T-cell (primary cell): ENCODE data around the gene SLAIN2. TPM values are rescaled to one million over a fixed set of nuclear protein-coding genes. Genes with fewer than 3 reads are reported as not detected.
"Not testable (repeated sequence)": the region's sequence is repeated elsewhere in the genome, so short reads cannot be mapped to it uniquely, and the experiment has no call there.

ENCODE experiments used
- ATAC-seq, 4 experiments: fragments of 200-7000 bp in 3 of 4; fragments of 150-1000 bp in 1 of 4; cut with Tn5 transposase; replicated peaks in 1 of 4; 1 replicate in 3 of 4; 2 replicates in 1 of 4; pipeline ENCODE4 v1.10.0; 2021; ENCODE audit warnings: moderate library complexity in 3 of 4, mild to moderate bottlenecking in 2 of 4, moderate number of reproducible peaks in 1 of 4
- CTCF ChIA-PET, 2 donors: fragments of 300-600 bp; sonication (Branson Sonifier 250); formaldehyde crosslinking; loops; one replicate each; lab custom pipeline; 2022; ENCODE audit warnings: antibody characterized with exemption in 2 of 2; lab: Charles Lee
- POLR2A ChIA-PET, 2 donors: fragments of 300-600 bp; sonication (Branson Sonifier 250); formaldehyde crosslinking; loops; one replicate each; lab custom pipeline; 2022; ENCODE audit warnings: antibody characterized with exemption in 2 of 2; lab: Charles Lee
- DNase-seq, 35 experiments: peaks; one replicate each; pipeline versions ENCODE4 v3.0.0 to v3.0.0-alpha.2; 2013 to 2023
- H3K27ac ChIP-seq: one replicate; pipeline ENCODE4 v1.5.1; 2013; ENCODE audit warnings: low read length
- H3K27me3 ChIP-seq, 2 experiments: replicated peaks in 1 of 2; 1 replicate in 1 of 2; 2 replicates in 1 of 2; pipeline versions ENCODE4 v1.6.1 to v1.7.0; 2013; ENCODE audit warnings: low read length in 1 of 2, mixed read lengths in 1 of 2; ENCODE audit not compliant: control insufficient read depth in 2 of 2, insufficient read depth in 2 of 2; ENCODE audit errors: extremely low read depth in 1 of 2
- H3K36me3 ChIP-seq, 2 donors: 1 replicate in 1 of 2; 2 replicates in 1 of 2; pipeline versions ENCODE4 v1.6.1 to v1.7.0; 2013; ENCODE audit warnings: low read length in 1 of 2; ENCODE audit not compliant: control insufficient read depth in 2 of 2, insufficient read depth in 1 of 2; ENCODE audit errors: extremely low read depth in 1 of 2
- H3K4me1 ChIP-seq, 2 experiments: 1 replicate in 1 of 2; 2 replicates in 1 of 2; pipeline versions ENCODE4 v1.6.1 to v1.7.0; 2013; ENCODE audit warnings: low read length in 2 of 2, mixed read lengths in 1 of 2; ENCODE audit not compliant: insufficient read depth in 2 of 2, control insufficient read depth in 1 of 2; ENCODE audit errors: extremely low read depth in 1 of 2
- H3K4me3 ChIP-seq, 2 donors: 1 replicate in 1 of 2; 2 replicates in 1 of 2; pipeline versions ENCODE4 v1.5.1 to v1.7.0; 2013; ENCODE audit warnings: mild to moderate bottlenecking in 2 of 2, low read length in 1 of 2, moderate library complexity in 1 of 2; ENCODE audit not compliant: control insufficient read depth in 1 of 2; ENCODE audit errors: extremely low read depth in 1 of 2
- H3K9me3 ChIP-seq: 2 replicates; pipeline ENCODE4 v1.7.0; 2013
- H3K27ac Mint-ChIP-seq, 2 donors: one replicate each; pipeline ENCODE4 v1.8.0; 2020 to 2021; ENCODE audit warnings: mild to moderate bottlenecking in 2 of 2, mixed read lengths in 2 of 2
- H3K27me3 Mint-ChIP-seq, 2 donors: one replicate each; pipeline ENCODE4 v1.8.0; 2021 to 2022; ENCODE audit warnings: mixed read lengths in 2 of 2
- H3K36me3 Mint-ChIP-seq: one replicate; pipeline ENCODE4 v1.8.0; 2021; ENCODE audit warnings: mixed read lengths
- H3K4me1 Mint-ChIP-seq, 3 donors: one replicate each; pipeline ENCODE4 v1.8.0; 2020 to 2022; ENCODE audit warnings: mixed read lengths in 3 of 3, mild to moderate bottlenecking in 1 of 3
- H3K4me3 Mint-ChIP-seq, 3 donors: one replicate each; pipeline ENCODE4 v1.8.0; 2020 to 2022; ENCODE audit warnings: mild to moderate bottlenecking in 3 of 3, mixed read lengths in 3 of 3, moderate library complexity in 3 of 3
- H3K9me3 Mint-ChIP-seq, 3 donors: one replicate each; pipeline ENCODE4 v1.8.0; 2020 to 2022; ENCODE audit warnings: mixed read lengths in 3 of 3
- WGBS: methylation state at CpG from one replicate; pipeline ENCODE4 v1.1.5; 2013; ENCODE audit warnings: missing lambda C conversion rate; ENCODE audit not compliant: insufficient coverage; 5-methylcytosine and 5-hydroxymethylcytosine counted together
- total RNA-seq, 35 experiments: library from RNA in 6 of 35; stranded (reverse) in 6 of 35; fragments of 120-200 nt in 1 of 35; gene quantifications; one replicate each; pipeline versions ENCODE4 v1.2.1 to v1.2.4 and lab custom pipeline; 2013 to 2026

The SLAIN2 gene
- total RNA-seq, 5 donors from 2014 or later (not counting 1 experiment from before 2014, with no cell fraction given): 61.5 to 75.2 (median 70.5) TPM

- ChIA-PET CTCF (no interaction called here), POLR2A (no interaction called here)
- Histone ChIP-seq H3K4me3 (no peak overlapping the region), H3K4me1 (peaks cover 6 to 12% of the 10 kb centered on the region in 2 experiments), H3K9me3 (no peaks in the 10 kb centered on the region), H3K36me3 (no peaks in the 10 kb centered on the region), H3K27me3 (no peaks in the 10 kb centered on the region), H3K27ac (no peak overlapping the region)
- Mint-ChIP-seq H3K9me3 (no peaks in the 10 kb centered on the region), H3K27ac (no peak overlapping the region), H3K4me1 (peaks cover 37 to 41% (median 40%) of the 10 kb centered on the region in 3 donors), H3K36me3 (peaks cover 16% of the 10 kb centered on the region), H3K27me3 (no peaks in the 10 kb centered on the region), H3K4me3 (no peak overlapping the region)
- no CpG with 5 or more reads among the region's 1 CpG for WGBS
- ATAC-seq (no peak), DNase-seq (no peak)
Measured at GRCh38 chr4:48429709-48430474, 88.6 kb downstream of the SLAIN2 start.

GRCh38 chr4:48431401-48431800 is 90.1 kb downstream of the SLAIN2 start:
- ChIA-PET CTCF (no interaction called here), POLR2A (no interaction called here)
- H3K36me3 Mint-ChIP-seq: peaks cover 15% of the 10 kb centered on the region
- no peaks in the 10 kb centered on the region for H3K27me3 ChIP-seq
- DNase-seq (peak in 1 of 35 experiments; percentile 4), ATAC-seq (peak; percentile 31 to 71 (median 52))
- no peaks in the 10 kb centered on the region for H3K9me3 Mint-ChIP-seq
- peak overlapping the region; percentile 3 to 19 for H3K27ac Mint-ChIP-seq
- 21% methylated on average over 2 of the region's 2 CpGs for WGBS
- no peaks in the 10 kb centered on the region for H3K9me3 ChIP-seq
- H3K36me3 ChIP-seq: no peaks in the 10 kb centered on the region
- H3K27ac ChIP-seq: no peak overlapping the region
- peak overlapping the region in 1 of 3 donors; percentile 2 for H3K4me3 Mint-ChIP-seq
- H3K4me1 ChIP-seq: peaks cover 6 to 12% of the 10 kb centered on the region in 2 experiments
- H3K27me3 Mint-ChIP-seq: no peaks in the 10 kb centered on the region
- H3K4me3 ChIP-seq: no peak overlapping the region
- peaks cover 37 to 41% (median 40%) of the 10 kb centered on the region in 3 donors for H3K4me1 Mint-ChIP-seq

GRCh38 chr4:48432017-48432416 is 90.7 kb downstream of the SLAIN2 start:
- no peak for DNase-seq
- Mint-ChIP-seq H3K4me1 (peaks cover 37 to 41% (median 40%) of the 10 kb centered on the region in 3 donors), H3K36me3 (peaks cover 12% of the 10 kb centered on the region), H3K4me3 (peak overlapping the region in 1 of 3 donors; percentile 2), H3K9me3 (no peaks in the 10 kb centered on the region), H3K27ac (no peak overlapping the region), H3K27me3 (no peaks in the 10 kb centered on the region)
- H3K9me3 ChIP-seq: no peaks in the 10 kb centered on the region
- no peaks in the 10 kb centered on the region for H3K36me3 ChIP-seq
- H3K4me1 ChIP-seq: peaks cover 6 to 12% of the 10 kb centered on the region in 2 experiments
- 0% methylated on average over 1 of the region's 4 CpGs for WGBS
- ChIA-PET POLR2A (no interaction called here), CTCF (interaction anchor here in 1 of 2 donors (0.5 kb wide), 1 partner anchor 86 kb away, joined by 3 read pairs; no protein-coding TSS in a partner anchor)
- no peak for ATAC-seq
- H3K27me3 ChIP-seq: no peaks in the 10 kb centered on the region
- H3K4me3 ChIP-seq: no peak overlapping the region
- no peak overlapping the region for H3K27ac ChIP-seq

GRCh38 chr4:48436318-48436717 is 95.0 kb downstream of the SLAIN2 start:
- H3K9me3 Mint-ChIP-seq: no peaks in the 10 kb centered on the region
- no peak overlapping the region for H3K4me3 Mint-ChIP-seq
- no peaks in the 10 kb centered on the region for H3K27me3 ChIP-seq
- H3K4me3 ChIP-seq: no peak overlapping the region
- H3K27me3 Mint-ChIP-seq: peaks cover 0 to 4% of the 10 kb centered on the region in 2 donors
- no peaks in the 10 kb centered on the region for H3K36me3 Mint-ChIP-seq
- no peaks in the 10 kb centered on the region for H3K36me3 ChIP-seq
- no peak for ATAC-seq
- no peak overlapping the region for H3K27ac ChIP-seq
- DNase-seq: no peak
- ChIA-PET POLR2A (interaction anchor here in 1 of 2 donors (0.6 kb wide), 1 partner anchor 28 kb away, joined by 4 read pairs; no protein-coding TSS in a partner anchor), CTCF (no interaction called here)
- no CpG with 5 or more reads among the region's 1 CpG for WGBS
- peaks cover 8 to 9% (median 9%) of the 10 kb centered on the region in 3 donors for H3K4me1 Mint-ChIP-seq
- H3K27ac Mint-ChIP-seq: no peak overlapping the region
- H3K4me1 ChIP-seq: peaks cover 3 to 4% of the 10 kb centered on the region in 2 experiments
- H3K9me3 ChIP-seq: no peaks in the 10 kb centered on the region

DNA sequence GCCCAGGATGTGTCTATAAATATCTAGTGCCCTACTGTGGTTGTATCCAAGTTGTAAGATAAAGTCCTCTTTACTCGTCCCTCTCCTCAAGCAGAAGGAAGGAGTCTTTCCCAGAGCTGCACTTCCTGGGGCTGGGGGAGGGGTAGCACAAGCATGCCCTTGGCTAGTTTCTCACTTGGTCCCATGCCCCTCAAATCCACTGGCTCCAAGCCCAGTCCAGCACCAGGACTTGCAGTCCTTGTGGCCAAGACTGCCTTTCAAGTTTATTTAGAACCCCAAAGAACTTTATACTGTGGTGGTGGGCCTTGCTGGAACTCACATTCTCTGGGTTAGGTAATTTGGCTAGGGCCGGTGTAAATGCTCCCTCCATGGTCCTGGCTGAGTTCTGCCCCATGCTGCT is 98.7 kb downstream of the SLAIN2 start:
- Histone ChIP-seq H3K9me3 (no peaks in the 10 kb centered on the region), H3K27me3 (no peaks in the 10 kb centered on the region), H3K4me1 (no peaks in the 10 kb centered on the region), H3K27ac (no peak overlapping the region), H3K36me3 (no peaks in the 10 kb centered on the region), H3K4me3 (no peak overlapping the region)
- ChIA-PET POLR2A (no interaction called here), CTCF (no interaction called here)
- ATAC-seq (no peak), DNase-seq (no peak)
- Mint-ChIP-seq H3K27me3 (peaks cover 3 to 4% of the 10 kb centered on the region in 2 donors), H3K36me3 (no peaks in the 10 kb centered on the region), H3K9me3 (no peaks in the 10 kb centered on the region), H3K4me3 (no peak overlapping the region), H3K27ac (no peak overlapping the region), H3K4me1 (no peaks in the 10 kb centered on the region)
- WGBS: no CpG with 5 or more reads among the region's 2 CpGs

- H3K27ac Mint-ChIP-seq, ATAC-seq, H3K27ac ChIP-seq, H3K27me3 Mint-ChIP-seq, H3K9me3 ChIP-seq, H3K36me3 ChIP-seq, H3K4me1 ChIP-seq, H3K4me1 Mint-ChIP-seq, POLR2A ChIA-PET, H3K36me3 Mint-ChIP-seq, H3K4me3 ChIP-seq, H3K9me3 Mint-ChIP-seq, H3K27me3 ChIP-seq, H3K4me3 Mint-ChIP-seq, DNase-seq: not testable (repeated sequence)
- CTCF ChIA-PET: interaction anchor here in 1 of 2 donors (0.9 kb wide), 1 partner anchor 13 kb away, joined by 3 read pairs; no protein-coding TSS in a partner anchor
- WGBS: 59% methylated on average over 2 of the region's 5 CpGs
Measured at GRCh38 chr4:48440914-48441313, 99.6 kb downstream of the SLAIN2 start.
